Omental fat pad (tissue), 4 donors: Measurements from ENCODE around the gene DDX10. TPM values are rescaled to one million over a fixed set of nuclear protein-coding genes. Genes with fewer than 3 reads are reported as not detected.

Experiments
- ATAC-seq: fragments of 150-250 bp; one replicate; pipeline ENCODE4 v1.9.1; 2016; ENCODE audit warnings: mild to moderate bottlenecking, moderate library complexity; ENCODE audit not compliant: low FRiP score
- DNase-seq: peaks from one replicate; pipeline ENCODE4 v3.0.0-alpha.2; 2019; ENCODE audit warnings: low spot score
- CTCF ChIP-seq, 3 donors: fragments of 450-650 bp; IDR thresholded peaks; one replicate each; pipeline ENCODE4 v1.5.1; 2016 to 2017; ENCODE audit warnings: antibody characterized with exemption in 3 of 3, mild to moderate bottlenecking in 3 of 3, moderate library complexity in 2 of 3
- total RNA-seq, 4 donors: library from RNA; depleted of rRNA; stranded (reverse); fragments of >200 nt; gene quantifications; one replicate each; pipeline ENCODE4 v1.1.0, GENCODE V29; 2016

Gene DDX10
- total RNA-seq, 4 donors from 2014 or later, result 20.2 to 60.6 (median 26.5) TPM

- no peak for TF ChIP-seq CTCF (IDR thresholded peaks at IDR 0.05)
- ATAC-seq, result no peak
- DNase-seq, result no peak
Measured at GRCh38 chr11:108947654-108948570, 283.0 kb downstream of the DDX10 start.

- ATAC-seq (no peak), DNase-seq (no peak)
- TF ChIP-seq CTCF (IDR thresholded peaks at IDR 0.05), result no peak
Measured at GRCh38 chr11:108958368-108959104, 293.7 kb downstream of the DDX10 start.

- TF ChIP-seq CTCF (IDR thresholded peaks at IDR 0.05), result no peak
- ATAC-seq (no peak), DNase-seq (no peak)
Measured at GRCh38 chr11:108959105-108959761, 294.4 kb downstream of the DDX10 start.

- no peak for ATAC-seq
- DNase-seq, result no peak
- TF ChIP-seq CTCF (IDR thresholded peaks at IDR 0.05), result no peak
Measured at GRCh38 chr11:108959874-108960273, 295.0 kb downstream of the DDX10 start.

GRCh38 chr11:108960501-108960900 is 295.6 kb downstream of the DDX10 start:
- DNase-seq (no peak), ATAC-seq (no peak)
- no peak for TF ChIP-seq CTCF (IDR thresholded peaks at IDR 0.05)

GRCh38 chr11:108961095-108961494 is 296.2 kb downstream of the DDX10 start:
- no peak for TF ChIP-seq CTCF (IDR thresholded peaks at IDR 0.05)
- no peak for ATAC-seq
- no peak for DNase-seq
